Fibroblast of the aortic adventitia (primary cell): Measurements from ENCODE around the gene SLC6A3. TPM values are rescaled to one million over a fixed set of nuclear protein-coding genes. Genes with fewer than 3 reads are reported as not detected.

Source experiments
- DNase-seq: peaks from one replicate; pipeline ENCODE4 v3.0.0-alpha.2; 2010; ENCODE audit warnings: low read depth
- H3K4me3 ChIP-seq: 2 replicates; pipeline ENCODE4 v1.5.1; 2011; ENCODE audit warnings: low read depth, mild to moderate bottlenecking, control low read depth, low read length, moderate library complexity
- total RNA-seq: library from RNA; depleted of rRNA; stranded (reverse); fragments of >200 nt; gene quantifications from 2 replicates; pipeline ENCODE4 v1.2.3, GENCODE V29; 2012; ENCODE audit warnings: low replicate concordance
- TF ChIP-seq, protein P1 (sequence below): IDR thresholded peaks from 2 replicates; pipeline ENCODE4 v1.5.1; 2011; ENCODE audit warnings: mild to moderate bottlenecking, low read length, control low read depth, inconsistent platforms; ENCODE audit not compliant: insufficient read depth

Gene SLC6A3
- total RNA-seq, 1 donor, result not detected

DNA sequence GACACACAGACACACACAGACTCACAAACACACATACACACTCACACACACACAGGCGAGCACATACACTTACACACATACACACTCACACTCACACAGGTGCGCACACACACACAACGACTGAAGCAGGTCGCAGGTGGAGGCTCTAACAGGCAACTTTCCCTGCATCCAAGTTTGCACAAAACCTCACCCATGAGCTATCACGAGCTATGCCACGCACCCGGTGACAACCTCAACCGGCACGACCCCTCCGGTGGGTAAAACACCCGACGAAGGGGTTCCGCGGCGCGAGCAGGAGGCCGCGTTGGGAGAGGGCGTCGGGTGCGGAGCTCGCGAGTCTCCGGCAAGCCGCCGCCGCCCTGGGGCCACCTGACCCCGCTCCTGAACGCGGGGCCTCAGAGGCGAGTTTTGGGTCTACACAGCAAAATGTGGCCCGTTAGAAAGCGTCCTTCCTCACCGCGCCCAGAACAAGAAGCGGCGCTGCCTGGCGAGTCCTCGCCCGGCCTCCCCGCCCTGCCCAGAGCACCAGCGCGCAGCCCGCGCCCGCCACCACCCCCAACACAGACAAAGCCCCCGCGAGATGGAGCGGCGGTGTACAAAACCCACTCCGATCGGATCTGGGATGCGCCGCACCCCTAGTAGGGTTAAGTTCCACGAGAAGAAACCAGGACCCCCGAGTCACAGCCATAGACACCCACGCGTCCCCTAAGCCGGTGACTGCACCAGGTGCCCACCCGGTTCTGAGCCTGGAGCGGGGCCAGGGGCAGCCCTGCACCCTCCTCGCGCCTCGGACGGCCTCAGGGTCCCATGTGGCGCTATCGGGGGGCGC lies 665 bp downstream of the SLC6A3 start:
- DNase-seq, result no peak
- no peak overlapping the region for H3K4me3 ChIP-seq
- TF ChIP-seq, protein P1, sequence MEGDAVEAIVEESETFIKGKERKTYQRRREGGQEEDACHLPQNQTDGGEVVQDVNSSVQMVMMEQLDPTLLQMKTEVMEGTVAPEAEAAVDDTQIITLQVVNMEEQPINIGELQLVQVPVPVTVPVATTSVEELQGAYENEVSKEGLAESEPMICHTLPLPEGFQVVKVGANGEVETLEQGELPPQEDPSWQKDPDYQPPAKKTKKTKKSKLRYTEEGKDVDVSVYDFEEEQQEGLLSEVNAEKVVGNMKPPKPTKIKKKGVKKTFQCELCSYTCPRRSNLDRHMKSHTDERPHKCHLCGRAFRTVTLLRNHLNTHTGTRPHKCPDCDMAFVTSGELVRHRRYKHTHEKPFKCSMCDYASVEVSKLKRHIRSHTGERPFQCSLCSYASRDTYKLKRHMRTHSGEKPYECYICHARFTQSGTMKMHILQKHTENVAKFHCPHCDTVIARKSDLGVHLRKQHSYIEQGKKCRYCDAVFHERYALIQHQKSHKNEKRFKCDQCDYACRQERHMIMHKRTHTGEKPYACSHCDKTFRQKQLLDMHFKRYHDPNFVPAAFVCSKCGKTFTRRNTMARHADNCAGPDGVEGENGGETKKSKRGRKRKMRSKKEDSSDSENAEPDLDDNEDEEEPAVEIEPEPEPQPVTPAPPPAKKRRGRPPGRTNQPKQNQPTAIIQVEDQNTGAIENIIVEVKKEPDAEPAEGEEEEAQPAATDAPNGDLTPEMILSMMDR, result no peak

DNA sequence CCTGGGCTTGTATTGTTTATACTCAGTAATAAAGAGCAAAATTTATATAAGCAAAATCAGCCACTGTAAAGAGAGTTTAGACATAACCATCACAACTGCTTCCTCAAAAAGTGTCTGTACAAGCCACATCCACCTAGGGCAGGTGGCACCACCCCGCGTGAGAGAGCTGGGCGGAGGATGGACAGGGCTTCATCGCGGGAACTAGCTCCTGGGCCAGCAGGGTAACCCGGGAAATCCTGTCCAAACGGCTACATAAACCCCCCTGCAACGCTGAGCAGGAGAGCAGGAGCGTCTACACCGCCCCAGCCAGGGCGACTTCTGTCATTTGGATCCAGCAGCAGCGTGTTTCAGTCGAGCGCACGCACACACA lies 1.3 kb downstream of the SLC6A3 start:
- DNase-seq, result no peak
- TF ChIP-seq, protein P1, result no peak

DNA sequence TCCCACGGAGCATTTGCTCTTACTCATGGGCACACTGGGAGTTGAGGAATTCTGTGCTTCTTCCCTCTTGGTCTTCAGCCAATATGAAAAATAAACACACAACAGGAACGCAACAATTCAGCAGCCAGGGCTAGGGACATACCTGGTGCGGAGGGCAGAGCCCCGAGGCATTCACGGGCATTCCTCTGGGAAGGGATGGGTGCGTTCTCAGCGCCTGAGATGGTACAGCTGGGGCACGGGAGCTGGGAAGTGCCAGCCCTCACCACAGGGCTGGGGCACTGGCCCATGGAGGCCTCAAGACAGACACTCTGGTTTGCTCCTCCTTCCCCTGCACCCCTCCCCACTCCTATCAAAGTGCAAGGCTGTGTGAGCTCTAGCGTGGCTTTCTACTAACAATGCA lies 2.1 kb downstream of the SLC6A3 start:
- TF ChIP-seq, protein P1, result no peak
- H3K4me3 ChIP-seq, result no peak overlapping the region
- no peak for DNase-seq

More for the DNA sequence above, 1.3 kb downstream of the SLC6A3 start:
- H3K4me3 ChIP-seq, result no peak overlapping the region

DNA sequence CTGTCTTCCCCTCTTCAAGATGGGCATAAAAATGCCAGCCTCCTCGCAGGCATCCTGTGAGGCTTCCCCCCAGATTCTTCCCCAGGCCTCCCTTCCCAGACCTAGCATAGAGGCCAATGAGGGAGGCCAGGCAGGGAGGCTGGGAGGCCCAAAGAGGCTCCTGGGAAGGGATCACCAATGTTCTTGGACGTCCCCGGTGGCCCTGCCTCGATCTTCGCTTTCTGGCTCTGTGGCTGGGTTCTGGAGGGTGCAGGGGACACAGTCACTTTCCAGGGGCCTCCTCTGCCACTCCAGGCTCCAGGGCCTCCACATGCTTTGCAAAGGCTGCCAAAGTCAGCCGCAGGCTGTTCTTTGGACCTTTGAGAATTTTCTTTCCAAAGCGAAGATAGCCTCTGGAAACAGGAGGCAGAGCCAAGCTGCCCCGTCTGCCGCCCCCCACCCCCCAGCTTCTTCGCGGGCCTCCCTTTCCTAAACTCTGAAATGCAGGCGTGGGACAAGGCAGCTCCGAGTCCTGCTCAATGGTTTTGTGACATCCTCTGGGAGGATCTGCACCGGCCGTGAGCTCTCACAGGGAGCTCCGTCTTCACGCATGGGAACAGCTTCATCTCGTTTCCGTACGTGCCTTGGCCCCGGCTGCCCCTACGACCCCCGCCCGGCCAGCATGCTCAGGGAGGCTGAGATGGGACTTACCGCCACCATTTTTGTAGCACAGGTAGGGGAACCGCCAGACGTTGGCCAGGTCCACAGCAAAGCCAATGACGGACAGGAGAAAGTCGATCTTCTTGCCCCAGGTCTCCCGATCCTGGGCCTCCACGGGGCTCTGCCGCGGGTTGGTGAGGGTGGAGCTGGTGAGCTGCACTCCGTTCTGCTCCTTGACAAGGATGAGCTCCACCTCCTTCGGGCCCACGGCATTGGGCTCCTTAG lies 2.8 kb downstream of the SLC6A3 start:
- TF ChIP-seq, protein P1, result no peak

DNA sequence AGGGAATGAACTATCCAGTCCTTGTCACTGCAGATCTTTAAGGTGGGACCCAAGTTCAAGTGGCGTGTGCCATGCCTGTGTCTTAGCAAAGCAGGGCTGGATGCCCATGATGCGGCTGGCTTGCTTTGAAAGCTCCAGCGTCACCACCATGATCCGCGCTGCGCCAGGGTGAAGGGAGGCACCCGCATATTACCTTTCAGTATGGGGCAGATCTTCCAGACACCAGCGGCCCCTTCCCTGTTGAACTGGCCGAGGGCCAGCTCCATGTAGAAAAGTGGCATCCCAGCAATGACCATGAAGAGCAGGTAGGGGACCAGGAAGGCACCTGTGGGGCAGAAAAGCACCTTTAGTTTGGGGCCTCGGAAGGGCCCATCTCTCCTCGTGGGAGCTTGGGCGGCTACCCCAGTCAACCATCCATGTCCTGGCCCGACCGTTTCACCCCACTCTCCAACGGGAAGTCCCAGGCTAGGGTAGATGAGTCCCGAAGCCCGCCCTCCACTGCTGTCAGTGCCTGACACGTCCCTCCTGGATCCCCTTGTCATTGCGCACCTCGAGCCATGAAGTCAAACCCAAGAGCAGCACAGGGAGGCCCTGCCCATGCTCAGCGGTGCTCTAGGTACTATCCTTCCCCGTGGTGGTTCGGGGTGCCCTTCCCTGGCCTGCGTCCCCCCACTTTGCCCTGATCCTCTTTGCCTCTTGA lies 3.9 kb downstream of the SLC6A3 start:
- no peak overlapping the region for H3K4me3 ChIP-seq
- no peak for DNase-seq
- TF ChIP-seq, protein P1, result no peak

More for the DNA sequence above, 2.8 kb downstream of the SLC6A3 start:
- no peak for DNase-seq
- H3K4me3 ChIP-seq, result no peak overlapping the region

DNA sequence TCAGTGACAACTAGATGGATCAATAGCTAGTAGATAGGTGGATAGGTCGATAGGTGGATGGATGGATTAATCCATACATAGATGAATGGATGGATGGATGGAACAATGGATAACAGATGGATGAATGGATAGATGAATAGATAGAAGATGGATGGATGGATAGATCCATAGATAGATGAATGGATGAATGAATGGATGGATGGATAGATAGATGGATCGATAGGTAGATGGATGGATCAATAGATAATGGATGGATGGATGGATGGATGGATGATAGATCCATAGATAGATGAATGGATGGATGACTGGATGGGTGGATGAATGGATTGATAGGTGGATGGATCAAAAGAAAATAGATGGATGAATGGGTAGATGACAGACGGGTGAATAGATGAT lies 5.1 kb downstream of the SLC6A3 start:
- TF ChIP-seq, protein P1, result no peak
- H3K4me3 ChIP-seq, result no peak overlapping the region
- DNase-seq, result no peak
